ENCODE data around the gene KCNA5.

The KCNA5 gene

GRCh38 chr12:5063149-5063548 is 19.5 kb downstream of the KCNA5 start:
- no peak for DNase-seq (ENCODE audit: low read depth, low spot score)

GRCh38 chr12:5064913-5065490 is 21.3 kb downstream of the KCNA5 start:
- DNase-seq (ENCODE audit: low read depth, low spot score): no peak

- DNase-seq (ENCODE audit: low read depth, low spot score): no peak
Observed at GRCh38 chr12:5066251-5066650, 22.6 kb downstream of the KCNA5 start.

- DNase-seq (ENCODE audit: low read depth, low spot score): no peak
Observed at GRCh38 chr12:5068126-5068525, 24.4 kb downstream of the KCNA5 start.

GRCh38 chr12:5068619-5069018 is 24.9 kb downstream of the KCNA5 start:
- no peak for DNase-seq (ENCODE audit: low read depth, low spot score)

- DNase-seq (ENCODE audit: low read depth, low spot score): no peak
Observed at GRCh38 chr12:5070090-5070489, 26.4 kb downstream of the KCNA5 start.

GRCh38 chr12:5071496-5071895 is 27.8 kb downstream of the KCNA5 start:
- DNase-seq (ENCODE audit: low read depth, low spot score): no peak

- no peak for DNase-seq (ENCODE audit: low read depth, low spot score)
Observed at GRCh38 chr12:5072311-5072710, 28.6 kb downstream of the KCNA5 start.

- no peak for DNase-seq (ENCODE audit: low read depth, low spot score)
Observed at GRCh38 chr12:5073054-5073453, 29.4 kb downstream of the KCNA5 start.

- no peak for DNase-seq (ENCODE audit: low read depth, low spot score)
Observed at GRCh38 chr12:5073853-5074252, 30.2 kb downstream of the KCNA5 start.

- no peak for DNase-seq (ENCODE audit: low read depth, low spot score)
Observed at GRCh38 chr12:5076761-5077160, 33.1 kb downstream of the KCNA5 start.

- DNase-seq (ENCODE audit: low read depth, low spot score): no peak
Observed at GRCh38 chr12:5078423-5078822, 34.7 kb downstream of the KCNA5 start.

GRCh38 chr12:5081016-5081415 is 37.3 kb downstream of the KCNA5 start:
- DNase-seq (ENCODE audit: low read depth, low spot score): no peak

- DNase-seq (ENCODE audit: low read depth, low spot score): no peak
Observed at GRCh38 chr12:5083955-5084849, 40.5 kb downstream of the KCNA5 start.

GRCh38 chr12:5085896-5086295 is 42.2 kb downstream of the KCNA5 start:
- DNase-seq (ENCODE audit: low read depth, low spot score): no peak

GRCh38 chr12:5087831-5088554 is 44.3 kb downstream of the KCNA5 start:
- no peak for DNase-seq (ENCODE audit: low read depth, low spot score)

- DNase-seq (ENCODE audit: low read depth, low spot score): no peak
Observed at GRCh38 chr12:5088586-5089264, 45.0 kb downstream of the KCNA5 start.

GRCh38 chr12:5094551-5094950 is 50.9 kb downstream of the KCNA5 start:
- no peak for DNase-seq (ENCODE audit: low read depth, low spot score)

- DNase-seq (ENCODE audit: low read depth, low spot score): no peak
Observed at GRCh38 chr12:5094986-5095385, 51.3 kb downstream of the KCNA5 start.
